Endothelial cell of umbilical vein (primary cell): Measurements from ENCODE around the gene MOCOS. TPM values are rescaled to one million over a fixed set of nuclear protein-coding genes. Genes with fewer than 3 reads are reported as not detected.

ENCODE experiments used
- BruUV-seq: library from RNA; stranded (reverse); fragments of 400-500 nt; replicated peaks from 2 replicates; lab custom pipeline; 2021; lab: Mats Ljungman, UMichigan
- CTCF ChIA-PET: fragments of 300-600, 350-600 bp; sonication (Branson Sonifier 250); formaldehyde crosslinking; loops from one replicate; lab custom pipeline; 2021; ENCODE audit warnings: antibody characterized with exemption, inconsistent platforms; lab: Charles Lee
- POLR2A ChIA-PET: fragments of 300-600, 350-600 bp; sonication (Branson Sonifier 250); formaldehyde crosslinking; loops from one replicate; lab custom pipeline; 2021; ENCODE audit warnings: antibody characterized with exemption, inconsistent platforms; lab: Charles Lee
- DNase-seq: peaks from one replicate; pipeline ENCODE4 v3.0.0-alpha.2; 2011; ENCODE audit warnings: low read depth, low spot score
- FAIRE-seq: peaks from 2 replicates; lab custom pipeline; 2011; peaks lifted over from hg19 to GRCh38; lab: Jason Lieb, UNC
- H2AFZ ChIP-seq: 2 replicates; pipeline ENCODE4 v1.6.0; 2012; ENCODE audit warnings: low read depth, low read length, control low read depth, inconsistent platforms
- H3K27ac ChIP-seq: 2 replicates; pipeline ENCODE4 v1.5.1; 2011; ENCODE audit warnings: low read depth, mild to moderate bottlenecking, control low read depth, low read length, moderate library complexity; ENCODE audit not compliant: insufficient read depth
- H3K27me3 ChIP-seq, 2 experiments: 2 replicates each; pipeline versions ENCODE4 v1.6.0 to v1.6.1; 2011; ENCODE audit warnings: low read length in 2 of 2, mixed read lengths in 1 of 2; ENCODE audit not compliant: control insufficient read depth in 2 of 2, insufficient read depth in 2 of 2
- H3K36me3 ChIP-seq, 2 experiments: 2 replicates in 1 of 2; 3 replicates in 1 of 2; pipeline ENCODE4 v1.5.1; 2011; ENCODE audit warnings: low read length in 2 of 2, mild to moderate bottlenecking in 1 of 2, moderate library complexity in 1 of 2; ENCODE audit not compliant: control insufficient read depth in 2 of 2, insufficient read depth in 2 of 2; ENCODE audit errors: extremely low read depth in 1 of 2
- H3K4me1 ChIP-seq: 3 replicates; pipeline ENCODE4 v1.5.1; 2011; ENCODE audit warnings: mild to moderate bottlenecking, low read length; ENCODE audit not compliant: control insufficient read depth, insufficient read depth; ENCODE audit errors: extremely low read depth
- H3K4me2 ChIP-seq: 2 replicates; pipeline ENCODE4 v1.6.1; 2011; ENCODE audit warnings: low read length, control low read depth, mixed read lengths; ENCODE audit not compliant: insufficient read depth
- H3K4me3 ChIP-seq, 3 experiments: fragments of 200-600 bp in 1 of 3; sonication (generic), shearing (Covaris generic) in 1 of 3; replicated peaks in 1 of 3; 2 replicates each; pipeline ENCODE4 v1.5.1; 2011 to 2016; ENCODE audit warnings: control low read depth in 3 of 3, low read length in 3 of 3, mild to moderate bottlenecking in 2 of 3, inconsistent platforms in 1 of 3, low read depth in 1 of 3, moderate library complexity in 1 of 3; ENCODE audit not compliant: insufficient read depth in 1 of 3
- H3K79me2 ChIP-seq: 2 replicates; pipeline ENCODE4 v1.6.0; 2012; ENCODE audit warnings: low read length, inconsistent platforms; ENCODE audit not compliant: control insufficient read depth, insufficient read depth
- H3K9ac ChIP-seq: replicated peaks from 2 replicates; pipeline ENCODE3; 2011; ENCODE audit warnings: low read length, control low read depth; ENCODE audit not compliant: insufficient read depth; ENCODE audit errors: extremely low read depth
- H3K9me1 ChIP-seq: replicated peaks from 3 replicates; pipeline ENCODE4 v1.6.0; 2011; ENCODE audit warnings: mild to moderate bottlenecking, low read length; ENCODE audit not compliant: control insufficient read depth, insufficient read depth; ENCODE audit errors: extremely low read depth
- H3K9me3 ChIP-seq: replicated peaks from 2 replicates; pipeline ENCODE4 v1.5.1; 2012; ENCODE audit warnings: low read length, inconsistent platforms; ENCODE audit not compliant: control insufficient read depth, insufficient read depth
- H4K20me1 ChIP-seq: replicated peaks from 2 replicates; pipeline ENCODE3; 2011; ENCODE audit warnings: mild to moderate bottlenecking, low read length; ENCODE audit not compliant: control insufficient read depth, insufficient read depth; ENCODE audit errors: extremely low read depth
- CTCF ChIP-seq, 2 donors: IDR thresholded peaks; 1 replicate in 1 of 2; 2 replicates in 1 of 2; pipeline ENCODE4 v1.5.1; 2011; ENCODE audit warnings: low read length in 2 of 2, mild to moderate bottlenecking in 2 of 2, moderate library complexity in 2 of 2, control low read depth in 1 of 2, inconsistent platforms in 1 of 2, low read depth in 1 of 2; ENCODE audit not compliant: insufficient read depth in 1 of 2; ENCODE audit errors: extremely low read depth in 1 of 2
- FOS ChIP-seq: IDR thresholded peaks from 2 replicates; pipeline ENCODE4 v1.6.1; 2011; ENCODE audit warnings: mild to moderate bottlenecking, low read length, moderate library complexity, borderline replicate concordance; ENCODE audit not compliant: insufficient read depth
- MAX ChIP-seq: IDR thresholded peaks from 2 replicates; pipeline ENCODE4 v1.6.1; 2011; ENCODE audit not compliant: insufficient read depth, insufficient read length
- dilution Hi-C: fragments of 300-500 bp; cut with MboI; formaldehyde crosslinking; loops from one replicate; pipeline ENCODE4 v1.15.0; 2019; ENCODE audit warnings: low sequenced_read_pairs; ENCODE audit not compliant: extremely low pct_ligation_motif_present
- intact Hi-C: fragments of 100-400 bp; cut with micrococcal nuclease; formaldehyde crosslinking; loops from one replicate; pipeline ENCODE4 v1.10.0; 2022
- polyA plus RNA-seq, 4 experiments: library from polyadenylated mRNA; depleted of rRNA in 3 of 4; stranded (reverse) in 3 of 4; unstranded in 1 of 4; fragments of >200 nt; gene quantifications; 2 replicates each; pipeline versions ENCODE4 v1.2.1 to v1.2.3, GENCODE V29; 2011 to 2012; ENCODE audit warnings: missing spikeins in 1 of 4
- total RNA-seq: library from RNA; stranded (reverse); gene quantifications from 2 replicates; pipeline ENCODE4 v1.2.3, GENCODE V29; 2021

MOCOS gene
- total and polyA plus RNA-seq, 2 donors (not counting 3 experiments of a cell fraction or from before 2014, with no cell fraction given): 0.18 to 0.88 TPM

GRCh38 chr18:36312806-36313395 is 125.6 kb downstream of the MOCOS start:
- H3K4me2 ChIP-seq: no peak overlapping the region
- peaks cover 0 to 5% of the 10 kb centered on the region in 2 experiments for H3K27me3 ChIP-seq
- no peaks in the 10 kb centered on the region for H4K20me1 ChIP-seq
- no peak overlapping the region for H3K27ac ChIP-seq
- FAIRE-seq (no peak), DNase-seq (no peak)
- no peaks in the 10 kb centered on the region for H3K9me3 ChIP-seq
- H2AFZ ChIP-seq: no peak overlapping the region
- TF ChIP-seq FOS (peak; percentile 44), MAX (no peak)
- no peak overlapping the region for H3K4me3 ChIP-seq
- H3K79me2 ChIP-seq: no peaks in the 10 kb centered on the region
- H3K36me3 ChIP-seq: no peaks in the 10 kb centered on the region
- dilution Hi-C loops (no loop called here), intact Hi-C loops (no loop called here)
- no peak overlapping the region for H3K9ac ChIP-seq
- BruUV-seq: no TSS peak
- ChIA-PET POLR2A (no interaction called here), CTCF (interaction anchor here (1.1 kb wide), 1 partner anchor 11 kb away, joined by 4 read pairs; no protein-coding TSS in a partner anchor)
- peaks cover 10% of the 10 kb centered on the region for H3K4me1 ChIP-seq
- H3K9me1 ChIP-seq: no peaks in the 10 kb centered on the region

GRCh38 chr18:36314098-36314497 is 126.8 kb downstream of the MOCOS start:
- no peak for DNase-seq
- CTCF ChIA-PET: interaction anchor here (1.0 kb wide), 1 partner anchor 16 kb away, joined by 4 read pairs; the partner anchor contains the start of gene FHOD3

More at GRCh38 chr18:36314098-36314497, 126.8 kb downstream of the MOCOS start:
- H3K27me3 ChIP-seq: no peaks in the 10 kb centered on the region
- no peak for FAIRE-seq
- H3K36me3 ChIP-seq: no peaks in the 10 kb centered on the region
- H2AFZ ChIP-seq: no peak overlapping the region
- H3K9me3 ChIP-seq: no peaks in the 10 kb centered on the region
- no peaks in the 10 kb centered on the region for H3K9me1 ChIP-seq
- H3K4me2 ChIP-seq: no peak overlapping the region
- no peak for TF ChIP-seq CTCF (IDR thresholded peaks at IDR 0.05; ENCODE audit: extremely low read depth in 1 of 2, insufficient read depth in 1 of 2, low read depth in 1 of 2, low read length in 2 of 2)
- dilution Hi-C loops: no loop called here
- no TSS peak for BruUV-seq
- H3K4me3 ChIP-seq: no peak overlapping the region
- no peak overlapping the region for H3K9ac ChIP-seq
- no peak overlapping the region for H3K27ac ChIP-seq
- intact Hi-C loops: no loop called here
- no peaks in the 10 kb centered on the region for H4K20me1 ChIP-seq
- POLR2A ChIA-PET: interaction anchor here (0.7 kb wide), 1 partner anchor 12 kb away, joined by 3 read pairs; no protein-coding TSS in a partner anchor
- peaks cover 8% of the 10 kb centered on the region for H3K4me1 ChIP-seq
- H3K79me2 ChIP-seq: no peaks in the 10 kb centered on the region
